ENCODE results near the gene KCTD19. TPM values are rescaled to one million over a fixed set of nuclear protein-coding genes. Genes with fewer than 3 reads are reported as not detected.

The KCTD19 gene
- total and polyA plus RNA-seq, 2 donors (not counting 1 experiment from before 2014, with no cell fraction given), result 0.52 TPM; not detected in 1

DNA sequence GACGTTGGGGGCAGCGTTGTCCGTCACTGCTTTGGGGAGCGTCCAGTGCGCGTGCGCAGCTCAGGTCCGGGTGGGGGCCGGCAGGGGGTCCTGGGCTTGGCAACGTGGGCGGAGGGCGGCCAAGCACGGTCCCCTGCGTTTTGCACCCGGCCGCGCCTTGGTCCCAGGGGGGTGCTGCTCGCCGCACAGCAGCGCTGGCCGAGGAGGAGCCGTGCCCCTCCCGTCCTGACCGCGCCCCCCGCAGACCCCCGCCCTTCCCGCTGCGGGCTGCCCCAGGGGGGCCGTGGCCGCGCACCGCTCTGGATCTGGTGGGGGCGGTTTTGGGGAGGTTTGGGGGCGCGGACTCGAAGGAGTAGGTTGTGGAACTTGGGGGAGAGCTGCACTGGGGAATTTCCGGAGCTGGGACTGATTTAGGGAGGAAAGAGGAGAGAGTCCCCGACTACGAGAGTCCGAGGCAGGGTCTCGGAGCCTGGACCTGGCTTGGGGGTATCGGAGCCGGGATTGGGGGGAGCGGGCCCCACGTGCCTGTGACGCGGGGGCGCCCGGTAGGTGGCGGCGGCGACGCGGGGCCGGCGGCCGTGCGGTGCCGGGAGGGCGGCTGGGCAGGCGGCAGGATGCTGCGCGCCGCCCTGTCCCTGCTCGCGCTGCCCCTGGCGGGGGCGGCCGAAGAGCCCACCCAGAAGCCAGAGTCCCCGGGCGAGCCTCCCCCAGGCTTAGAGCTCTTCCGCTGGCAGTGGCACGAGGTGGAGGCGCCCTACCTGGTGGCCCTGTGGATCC lies 78.0 kb downstream of the KCTD19 start, which contains the start of gene SLC9A5:
SLC9A5 (plus strand) TSS at position 579 of the 777 bp plus-strand sequence; CDS start at position 615, 36 bp downstream.
- no peak within 1 kb of the TSS for H3K27ac ChIP-seq (ENCODE audit: low read length in 2 of 2)
- CTCF ChIA-PET, result interaction anchor here (2.1 to 4.2 kb wide), 3 partner anchors 13 to 63 kb away, joined by 10 to 19 read pairs (median 16); partner anchors contain the start of gene TMEM208

More for the DNA sequence above, 78.0 kb downstream of the KCTD19 start, which contains the start of gene SLC9A5:
- Histone ChIP-seq H3K4me3 (ENCODE audit: control extremely low read depth in 1 of 5, extremely low read depth in 1 of 5, insufficient read depth in 1 of 5, low read depth in 2 of 5, low read length in 4 of 5) (peak within 1 kb of the TSS; percentile 60 to 97 (median 79)), H3K4me2 (replicated peaks; ENCODE audit: low read depth, low read length, poor library complexity, severe bottlenecking) (peak within 1 kb of the TSS; percentile 100), H4K20me1 (ENCODE audit: control insufficient read depth, insufficient read depth, low read length, poor library complexity, severe bottlenecking) (peaks cover 8% of the 10 kb centered on the region), H3K27me3 (replicated peaks in 1 of 4; ENCODE audit: control extremely low read depth in 1 of 4, control insufficient read depth in 3 of 4, insufficient read depth in 4 of 4, low read length in 3 of 4) (peaks cover 0 to 19% (median 13%) of the 10 kb centered on the region in 4 experiments), H2AFZ (ENCODE audit: insufficient read depth, low read depth, low read length, poor library complexity, severe bottlenecking) (peak within 1 kb of the TSS; percentile 86), H3K36me3 (replicated peaks in 1 of 2; ENCODE audit: control extremely low read depth in 1 of 2, control insufficient read depth in 1 of 2, extremely low read depth in 1 of 2, insufficient read depth in 2 of 2, low read length in 1 of 2) (no peaks in the 10 kb centered on the region), H3K79me2 (ENCODE audit: control insufficient read depth, insufficient read depth, low read length) (peaks cover 7% of the 10 kb centered on the region), H3K9me3 (ENCODE audit: control extremely low read depth in 1 of 3, control insufficient read depth in 2 of 3, insufficient read depth in 1 of 3, low read length in 2 of 3) (no peaks in the 10 kb centered on the region), H3K4me1 (ENCODE audit: control insufficient read depth in 2 of 2, insufficient read depth in 2 of 2, low read length in 2 of 2) (peaks cover 45 to 53% of the 10 kb centered on the region in 2 donors), H3K9ac (ENCODE audit: low read length) (peak within 1 kb of the TSS; percentile 81)
- no peak for ATAC-seq (ENCODE audit: low read depth)
- H3K27me3 Mint-ChIP-seq, result peaks cover 9% of the 10 kb centered on the region
- WGBS (ENCODE audit: insufficient coverage), result under 1% methylated on average over 75 of the region's 75 CpGs
- H3K27ac Mint-ChIP-seq, result peak within 1 kb of the TSS; percentile 90
- H3K9me3 Mint-ChIP-seq (ENCODE audit: insufficient read depth), result no peaks in the 10 kb centered on the region
- TF ChIP-seq, protein P1, sequence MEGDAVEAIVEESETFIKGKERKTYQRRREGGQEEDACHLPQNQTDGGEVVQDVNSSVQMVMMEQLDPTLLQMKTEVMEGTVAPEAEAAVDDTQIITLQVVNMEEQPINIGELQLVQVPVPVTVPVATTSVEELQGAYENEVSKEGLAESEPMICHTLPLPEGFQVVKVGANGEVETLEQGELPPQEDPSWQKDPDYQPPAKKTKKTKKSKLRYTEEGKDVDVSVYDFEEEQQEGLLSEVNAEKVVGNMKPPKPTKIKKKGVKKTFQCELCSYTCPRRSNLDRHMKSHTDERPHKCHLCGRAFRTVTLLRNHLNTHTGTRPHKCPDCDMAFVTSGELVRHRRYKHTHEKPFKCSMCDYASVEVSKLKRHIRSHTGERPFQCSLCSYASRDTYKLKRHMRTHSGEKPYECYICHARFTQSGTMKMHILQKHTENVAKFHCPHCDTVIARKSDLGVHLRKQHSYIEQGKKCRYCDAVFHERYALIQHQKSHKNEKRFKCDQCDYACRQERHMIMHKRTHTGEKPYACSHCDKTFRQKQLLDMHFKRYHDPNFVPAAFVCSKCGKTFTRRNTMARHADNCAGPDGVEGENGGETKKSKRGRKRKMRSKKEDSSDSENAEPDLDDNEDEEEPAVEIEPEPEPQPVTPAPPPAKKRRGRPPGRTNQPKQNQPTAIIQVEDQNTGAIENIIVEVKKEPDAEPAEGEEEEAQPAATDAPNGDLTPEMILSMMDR (IDR thresholded peaks at IDR 0.05), result peak; percentile 41
- TF ChIP-seq EZH2 (IDR thresholded peaks at IDR 0.05; ENCODE audit: borderline replicate concordance, insufficient read depth, low read depth, low read length, poor library complexity, severe bottlenecking), result no peak
- peaks cover 51% of the 10 kb centered on the region for H3K4me1 Mint-ChIP-seq
- intact Hi-C loops (cut with micrococcal nuclease), result loop anchor here (10.0 kb wide), 1 partner anchor 416 kb away; the partner anchor contains the start of genes ACD, C16orf86, ENKD1 and PARD6A
- DNase-seq, result peak; percentile 64
- peak within 1 kb of the TSS; percentile 96 for H3K4me3 Mint-ChIP-seq
- POLR2A ChIA-PET, result interaction anchor here (3.7 kb wide), 1 partner anchor 21 kb away, joined by 27 read pairs; the partner anchor contains the start of gene TMEM208

Data from B cell (primary cell).